WTC11 (cell line): ENCODE data around the gene EVL. TPM values are rescaled to one million over a fixed set of nuclear protein-coding genes. Genes with fewer than 3 reads are reported as not detected.

Source experiments
- ATAC-seq: fragments of 200-7000 bp; cut with Tn5 transposase; 2 replicates; pipeline ENCODE4 v1.10.0; 2021; ENCODE audit warnings: mild to moderate bottlenecking, moderate library complexity
- CTCF ChIA-PET: fragments of 300-600 bp; sonication (Branson Sonifier 250); formaldehyde crosslinking; loops from one replicate; lab custom pipeline; 2021; ENCODE audit warnings: antibody characterized with exemption; lab: Charles Lee
- POLR2A ChIA-PET: fragments of 350-600 bp; sonication (Branson Sonifier 250); formaldehyde crosslinking; loops from one replicate; lab custom pipeline; 2021; ENCODE audit warnings: antibody characterized with exemption; lab: Charles Lee
- DNase-seq: peaks from one replicate; pipeline ENCODE4 v3.0.0; 2021; ENCODE audit warnings: low spot score
- H3K27ac Mint-ChIP-seq: 2 replicates; pipeline ENCODE4 v1.8.0; 2021; ENCODE audit warnings: mixed read lengths
- H3K27me3 Mint-ChIP-seq: 2 replicates; pipeline ENCODE4 v1.8.0; 2021; ENCODE audit warnings: low read depth, mild to moderate bottlenecking, moderate library complexity, mixed read lengths
- H3K36me3 Mint-ChIP-seq: 2 replicates; pipeline ENCODE4 v1.8.0; 2021; ENCODE audit warnings: mixed read lengths
- H3K4me1 Mint-ChIP-seq: 2 replicates; pipeline ENCODE4 v1.8.0; 2022; ENCODE audit warnings: mixed read lengths
- H3K4me3 Mint-ChIP-seq: 2 replicates; pipeline ENCODE4 v1.8.0; 2021; ENCODE audit warnings: mild to moderate bottlenecking, moderate library complexity, mixed read lengths
- H3K9me3 Mint-ChIP-seq: 2 replicates; pipeline ENCODE4 v1.8.0; 2021; ENCODE audit warnings: mixed read lengths
- ARID4B ChIP-seq: sonication (generic); formaldehyde crosslinking; IDR thresholded peaks from 2 replicates; pipeline ENCODE4 v1.8.0; 2023; ENCODE audit warnings: missing genetic modification reagents, mild to moderate bottlenecking, borderline replicate concordance
- ATF1 ChIP-seq: sonication (generic); formaldehyde crosslinking; IDR thresholded peaks from 2 replicates; pipeline ENCODE4 v1.8.1; 2023; ENCODE audit warnings: mild to moderate bottlenecking, moderate library complexity, missing genetic modification reagents
- ATF2 ChIP-seq: sonication (generic); formaldehyde crosslinking; IDR thresholded peaks from 2 replicates; pipeline ENCODE4 v1.8.1; 2022; ENCODE audit warnings: low read depth, missing genetic modification reagents, borderline replicate concordance
- CREB1 ChIP-seq: sonication (generic); formaldehyde crosslinking; IDR thresholded peaks from 2 replicates; pipeline ENCODE4 v1.8.0; 2023; ENCODE audit warnings: mild to moderate bottlenecking, missing genetic modification reagents
- ELF4 ChIP-seq: sonication (generic); formaldehyde crosslinking; IDR thresholded peaks from 2 replicates; pipeline ENCODE4 v1.8.1; 2022; ENCODE audit warnings: low read depth, mild to moderate bottlenecking, moderate library complexity, missing genetic modification reagents
- EMX1 ChIP-seq: fragments of 250-450 bp; sonication (Bioruptor Pico); IDR thresholded peaks from 2 replicates; pipeline ENCODE4 v1.8.0; 2021; ENCODE audit warnings: mild to moderate bottlenecking
- GTF2I ChIP-seq: fragments of 250-450 bp; sonication (Bioruptor Pico); conservative IDR thresholded peaks from 2 replicates; pipeline ENCODE4 v1.4.0; 2021; ENCODE audit warnings: mild to moderate bottlenecking
- JUN ChIP-seq: sonication (generic); formaldehyde crosslinking; IDR thresholded peaks from 2 replicates; pipeline ENCODE4 v1.8.0; 2023; ENCODE audit warnings: mild to moderate bottlenecking, missing genetic modification reagents
- OVOL2 ChIP-seq: fragments of 250-450 bp; sonication (Bioruptor Pico); IDR thresholded peaks from 2 replicates; pipeline ENCODE4 v1.9.0; 2021; ENCODE audit warnings: mild to moderate bottlenecking, borderline replicate concordance
- RORB ChIP-seq: fragments of 250-450 bp; sonication (Bioruptor Pico); IDR thresholded peaks from 2 replicates; pipeline ENCODE4 v1.9.0; 2021; ENCODE audit warnings: mild to moderate bottlenecking
- SOX15 ChIP-seq: fragments of 250-450 bp; sonication (Bioruptor Pico); IDR thresholded peaks from 2 replicates; pipeline ENCODE4 v1.9.0; 2021; ENCODE audit warnings: mild to moderate bottlenecking
- SP1 ChIP-seq: sonication (generic); formaldehyde crosslinking; conservative IDR thresholded peaks from 2 replicates; pipeline ENCODE4 v1.8.1; 2022; ENCODE audit warnings: missing genetic modification reagents
- TCF7 ChIP-seq: sonication (generic); formaldehyde crosslinking; IDR thresholded peaks from 2 replicates; pipeline ENCODE4 v1.8.0; 2022; ENCODE audit warnings: mild to moderate bottlenecking, low read depth, missing genetic modification reagents, moderate library complexity
- ZNF532 ChIP-seq: fragments of 250-450 bp; sonication (Bioruptor Pico); IDR thresholded peaks from 2 replicates; pipeline ENCODE4 v1.9.0; 2021; ENCODE audit warnings: mild to moderate bottlenecking, borderline replicate concordance
- total RNA-seq: library from RNA; stranded (reverse); gene quantifications from 3 replicates; pipeline ENCODE4 v1.2.3, GENCODE V29; 2021
- TF ChIP-seq, protein P1 (sequence below): fragments of 250-450 bp; sonication (Bioruptor Pico); conservative IDR thresholded peaks from 2 replicates; pipeline ENCODE4 v1.9.0; 2021; ENCODE audit warnings: mild to moderate bottlenecking
- TF ChIP-seq, protein P2 (sequence below): sonication (generic); formaldehyde crosslinking; IDR thresholded peaks from 2 replicates; pipeline ENCODE4 v1.8.1; 2022; ENCODE audit warnings: low read depth, mild to moderate bottlenecking, moderate library complexity, missing genetic modification reagents, borderline replicate concordance
- TF ChIP-seq, protein P3 (sequence below): sonication (generic); formaldehyde crosslinking; conservative IDR thresholded peaks from 2 replicates; pipeline ENCODE4 v1.8.1; 2022; ENCODE audit warnings: mild to moderate bottlenecking, missing genetic modification reagents

EVL gene
- total RNA-seq, 1 experiment from 2014 or later: 60.8 TPM

- H3K27ac Mint-ChIP-seq: no peak overlapping the region
- H3K36me3 Mint-ChIP-seq: no peaks in the 10 kb centered on the region
- no peaks in the 10 kb centered on the region for H3K27me3 Mint-ChIP-seq
- ChIA-PET CTCF (interaction anchor here (0.6 to 3.4 kb wide), 3 partner anchors 12 to 445 kb away, joined by 3 to 14 read pairs (median 5); no protein-coding TSS in a partner anchor), POLR2A (no interaction called here)
- H3K9me3 Mint-ChIP-seq: no peaks in the 10 kb centered on the region
- no peak overlapping the region for H3K4me3 Mint-ChIP-seq
- peaks cover 12% of the 10 kb centered on the region for H3K4me1 Mint-ChIP-seq
- DNase-seq: no peak
- no peak for ATAC-seq
- TF ChIP-seq SOX15 (CRISPR knock-in tag) (no peak), JUN (CRISPR knock-in tag) (no peak), EMX1 (CRISPR knock-in tag) (no peak), OVOL2 (CRISPR knock-in tag) (no peak), GTF2I (CRISPR knock-in tag) (no peak), RORB (CRISPR knock-in tag) (no peak), ELF4 (CRISPR knock-in tag) (no peak), TCF7 (CRISPR knock-in tag) (no peak), CREB1 (CRISPR knock-in tag) (no peak), ARID4B (CRISPR knock-in tag) (no peak)
- TF ChIP-seq, protein P1, sequence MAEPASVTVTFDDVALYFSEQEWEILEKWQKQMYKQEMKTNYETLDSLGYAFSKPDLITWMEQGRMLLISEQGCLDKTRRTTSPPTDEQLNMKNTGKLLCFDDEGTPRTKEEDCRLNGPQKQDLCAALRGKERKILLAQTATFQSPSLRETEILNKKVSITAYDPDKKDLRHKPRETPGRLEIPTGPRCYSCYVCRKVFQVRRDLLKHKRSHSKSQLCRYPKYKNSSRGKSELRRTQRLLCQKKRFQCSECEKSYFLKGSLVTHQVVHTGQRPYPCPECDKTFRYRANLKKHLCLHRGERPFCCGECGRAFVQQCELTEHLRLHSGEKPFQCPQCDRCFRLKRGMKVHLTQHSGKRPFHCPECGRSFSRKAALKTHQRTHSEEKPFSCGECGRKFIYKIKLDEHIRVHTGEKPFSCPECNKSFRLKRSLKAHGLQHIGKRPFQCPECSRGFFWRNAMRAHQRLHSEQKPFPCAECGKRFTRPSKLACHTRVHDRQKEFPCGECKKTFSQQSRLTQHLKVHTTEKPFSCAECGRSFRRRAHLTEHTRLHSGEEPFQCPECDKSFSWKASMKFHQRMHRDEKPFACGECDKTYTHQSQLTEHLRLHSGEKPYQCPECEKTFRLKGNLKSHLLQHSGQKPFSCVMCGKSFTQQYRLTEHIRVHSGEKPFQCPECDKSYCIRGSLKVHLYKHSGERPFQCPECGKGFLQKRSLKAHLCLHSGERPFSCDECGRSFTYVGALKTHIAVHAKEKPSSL (CRISPR knock-in tag): no peak
- TF ChIP-seq, protein P2, sequence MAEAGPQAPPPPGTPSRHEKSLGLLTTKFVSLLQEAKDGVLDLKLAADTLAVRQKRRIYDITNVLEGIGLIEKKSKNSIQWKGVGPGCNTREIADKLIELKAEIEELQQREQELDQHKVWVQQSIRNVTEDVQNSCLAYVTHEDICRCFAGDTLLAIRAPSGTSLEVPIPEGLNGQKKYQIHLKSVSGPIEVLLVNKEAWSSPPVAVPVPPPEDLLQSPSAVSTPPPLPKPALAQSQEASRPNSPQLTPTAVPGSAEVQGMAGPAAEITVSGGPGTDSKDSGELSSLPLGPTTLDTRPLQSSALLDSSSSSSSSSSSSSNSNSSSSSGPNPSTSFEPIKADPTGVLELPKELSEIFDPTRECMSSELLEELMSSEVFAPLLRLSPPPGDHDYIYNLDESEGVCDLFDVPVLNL: no peak
- TF ChIP-seq, protein P3, sequence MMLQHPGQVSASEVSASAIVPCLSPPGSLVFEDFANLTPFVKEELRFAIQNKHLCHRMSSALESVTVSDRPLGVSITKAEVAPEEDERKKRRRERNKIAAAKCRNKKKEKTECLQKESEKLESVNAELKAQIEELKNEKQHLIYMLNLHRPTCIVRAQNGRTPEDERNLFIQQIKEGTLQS (CRISPR knock-in tag): no peak
These were observed 63.5 kb downstream of the EVL start for GRCh38 chr14:100128688-100129087.

GRCh38 chr14:100129161-100129589 lies 64.0 kb downstream of the EVL start:
- H3K4me1 Mint-ChIP-seq: peaks cover 12% of the 10 kb centered on the region
- H3K4me3 Mint-ChIP-seq: no peak overlapping the region
- CTCF ChIA-PET: interaction anchor here (0.6 to 3.4 kb wide), 3 partner anchors 12 to 445 kb away, joined by 3 to 14 read pairs (median 5); no protein-coding TSS in a partner anchor
- DNase-seq (no peak), ATAC-seq (no peak)
- H3K27ac Mint-ChIP-seq: no peak overlapping the region
- H3K9me3 Mint-ChIP-seq: no peaks in the 10 kb centered on the region
- no peaks in the 10 kb centered on the region for H3K27me3 Mint-ChIP-seq
- TF ChIP-seq ZNF532 (CRISPR knock-in tag) (no peak), SP1 (no peak), ATF2 (CRISPR knock-in tag) (no peak), OVOL2 (CRISPR knock-in tag) (no peak), ATF1 (CRISPR knock-in tag) (no peak)
- POLR2A ChIA-PET: no interaction called here
- H3K36me3 Mint-ChIP-seq: no peaks in the 10 kb centered on the region; the same call in 1 of the 2 replicates
